Measurements from ENCODE around the gene DESI1. TPM values are rescaled to one million over a fixed set of nuclear protein-coding genes. Genes with fewer than 3 reads are reported as not detected.

DESI1 gene
- total RNA-seq, 6 experiments from 2014 or later, result 34.8 to 49.5 (median 40.9) TPM

- intact Hi-C loops (cut with DNase I), result no loop called here
- Histone ChIP-seq H3K4me1 (peaks cover 0 to 12% (median 4%) of the 10 kb centered on the region in 4 donors), H3K4me3 (no peak overlapping the region), H3K9me3 (no peaks in the 10 kb centered on the region), H3K27ac (peak overlapping the region in 1 of 3 donors; percentile 0), H3K36me3 (peaks cover 0 to 79% (median 34%) of the 10 kb centered on the region in 4 donors), H3K27me3 (no peaks in the 10 kb centered on the region)
- 61% methylated on average over 6 of the region's 7 CpGs for WGBS (ENCODE audit: insufficient coverage, low coverage, low lambda C conversion rate, missing lambda C conversion rate)
- TF ChIP-seq POLR2A (IDR thresholded peaks at IDR 0.05) (no peak), CTCF (IDR thresholded peaks at IDR 0.05) (no peak)
- ATAC-seq (no peak), DNase-seq (peak in 1 of 3 donors; percentile 29)
Measured at GRCh38 chr22:41625577-41625976, 4.7 kb upstream of the DESI1 start.

- TF ChIP-seq CTCF (IDR thresholded peaks at IDR 0.05) (no peak), POLR2A (IDR thresholded peaks at IDR 0.05) (no peak)
- Histone ChIP-seq H3K4me3 (peak overlapping the region; percentile 80 to 98 (median 90)), H3K36me3 (peaks cover 0 to 46% (median 14%) of the 10 kb centered on the region in 4 donors), H3K9me3 (no peaks in the 10 kb centered on the region), H3K27ac (peak overlapping the region; percentile 94 to 99 (median 96)), H3K4me1 (peaks cover 3 to 29% (median 5%) of the 10 kb centered on the region in 4 donors), H3K27me3 (no peaks in the 10 kb centered on the region)
- intact Hi-C loops (cut with DNase I), result no loop called here
- 0% methylated on average over 8 of the region's 8 CpGs for WGBS (ENCODE audit: insufficient coverage, low coverage, low lambda C conversion rate, missing lambda C conversion rate)
- no peak for ATAC-seq
- no peak for DNase-seq
Measured at GRCh38 chr22:41621911-41622179, 1.0 kb upstream of the DESI1 start.

DNA sequence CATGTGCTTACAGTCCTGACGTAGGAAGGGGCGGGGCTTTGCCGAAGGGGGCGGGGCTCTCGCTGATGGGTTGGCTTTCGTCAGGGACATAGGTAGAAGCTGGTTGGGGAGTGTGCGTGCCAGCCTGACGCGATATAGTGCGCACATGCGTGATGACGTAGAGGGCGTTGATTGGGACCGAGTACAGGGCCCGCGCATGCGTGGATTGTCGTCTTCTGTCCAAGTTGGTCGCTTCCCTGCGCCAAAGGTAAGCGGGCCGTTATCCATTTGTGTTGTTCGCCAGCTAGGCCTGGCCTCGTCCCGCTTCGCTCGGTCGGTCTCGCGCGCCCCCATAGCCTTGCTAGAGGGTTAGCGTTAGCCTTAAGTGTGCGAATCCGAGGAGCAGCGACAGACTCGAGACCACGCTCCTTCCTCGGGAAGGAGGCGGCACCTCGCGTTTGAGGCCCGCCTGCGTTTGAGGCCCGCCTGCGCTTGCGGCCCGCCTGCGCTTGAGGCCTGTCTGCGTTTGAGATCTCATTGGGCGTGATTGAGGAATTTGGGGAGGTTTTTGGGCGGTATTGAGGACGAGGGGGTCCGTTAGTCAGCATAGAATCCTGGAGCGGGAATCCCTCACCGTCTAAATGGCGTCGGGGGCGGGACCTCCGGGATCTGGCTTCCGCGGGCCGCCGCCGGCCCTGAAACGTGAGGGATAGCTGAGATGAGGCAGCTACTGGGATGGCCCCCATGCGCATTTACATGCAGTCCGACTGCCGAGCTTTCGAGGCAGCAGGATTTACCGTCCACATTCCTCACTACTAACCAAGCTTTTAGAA lies 462 bp upstream of the DESI1 start, which contains the start of gene XRCC6:
XRCC6 (plus strand) TSS at position 197 of the 812 bp plus-strand sequence. CDS start 710 bp downstream, outside the sequence.
- TF ChIP-seq CTCF (IDR thresholded peaks at IDR 0.05) (no peak), POLR2A (IDR thresholded peaks at IDR 0.05) (peak; percentile 80)
- peaks cover 3 to 29% (median 5%) of the 10 kb centered on the region in 4 donors for H3K4me1 ChIP-seq

DNA sequence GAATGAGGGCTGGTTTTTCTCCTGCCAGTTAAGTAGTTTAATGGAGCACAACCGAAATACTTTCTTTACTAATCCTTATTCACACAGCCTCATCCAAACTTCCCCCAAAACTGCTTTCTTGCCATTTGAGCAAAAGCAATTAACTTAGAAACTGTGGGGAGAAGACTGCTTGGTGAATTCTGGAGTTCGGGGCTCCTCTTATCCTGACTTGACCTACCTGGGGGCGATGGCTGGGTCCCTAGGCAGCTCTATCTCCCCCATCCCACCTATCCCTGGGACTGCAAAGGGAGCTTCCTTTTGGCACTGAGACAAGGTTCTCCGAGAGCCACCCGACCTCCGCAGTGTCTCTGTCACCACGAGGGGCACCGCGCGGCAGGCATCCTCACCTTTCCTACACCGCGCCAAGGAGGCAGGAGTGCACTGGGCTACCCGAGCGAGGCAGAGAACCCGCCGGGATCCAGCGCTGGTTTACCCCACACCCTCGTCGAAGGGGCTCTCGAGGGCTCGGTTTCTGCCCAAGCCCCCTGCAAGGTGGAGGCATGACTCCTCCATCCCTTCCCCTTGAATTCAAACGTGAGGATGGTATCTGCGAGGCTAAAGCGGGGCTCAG lies 759 bp downstream of the DESI1 start:
- H3K27ac ChIP-seq, result peak overlapping the region; percentile 89 to 98 (median 91)
- H3K27me3 ChIP-seq, result no peaks in the 10 kb centered on the region
- H3K9me3 ChIP-seq, result no peaks in the 10 kb centered on the region
- peak overlapping the region; percentile 80 to 98 (median 90) for H3K4me3 ChIP-seq
- TF ChIP-seq POLR2A (IDR thresholded peaks at IDR 0.05) (no peak), CTCF (IDR thresholded peaks at IDR 0.05) (no peak)
- WGBS (ENCODE audit: insufficient coverage, low coverage, low lambda C conversion rate, missing lambda C conversion rate), result 5% methylated on average over 10 of the region's 24 CpGs
- H3K4me1 ChIP-seq, result peaks cover 3 to 39% (median 8%) of the 10 kb centered on the region in 4 donors
- DNase-seq (peak; percentile 62 to 74 (median 64)), ATAC-seq (peak; percentile 16 to 37 (median 24))
- peaks cover 0 to 28% (median 10%) of the 10 kb centered on the region in 4 donors for H3K36me3 ChIP-seq
- intact Hi-C loops (cut with DNase I), result no loop called here

More for the DNA sequence above, 462 bp upstream of the DESI1 start, which contains the start of gene XRCC6:
- 1% methylated on average over 13 of the region's 70 CpGs for WGBS (ENCODE audit: insufficient coverage, low coverage, low lambda C conversion rate, missing lambda C conversion rate)
- intact Hi-C loops (cut with DNase I), result no loop called here
- Histone ChIP-seq H3K36me3 (peaks cover 0 to 40% (median 11%) of the 10 kb centered on the region in 4 donors), H3K27me3 (no peaks in the 10 kb centered on the region), H3K9me3 (no peaks in the 10 kb centered on the region), H3K27ac (peak within 1 kb of the TSS; percentile 94 to 99 (median 96)), H3K4me3 (peak within 1 kb of the TSS; percentile 80 to 98 (median 90))
- ATAC-seq, result peak; percentile 52 to 91 (median 90)
- DNase-seq, result peak; percentile 100
